Mesenchymal stem cell (in vitro differentiated cells and primary cell): Measurements from ENCODE around the gene SLC24A3.
"Not testable (repeated sequence)": the region's sequence is repeated elsewhere in the genome, so short reads cannot be mapped to it uniquely, and the experiment has no call there.

Source experiments
- DNase-seq: peaks from one replicate; pipeline ENCODE4 v3.0.0-alpha.2; 2013
- H2AFZ ChIP-seq: one replicate; pipeline ENCODE4 v1.6.1; 2013; ENCODE audit warnings: low read depth, mild to moderate bottlenecking, control low read depth, inconsistent platforms, low read length, moderate library complexity
- H2AK5ac ChIP-seq: 2 replicates; pipeline ENCODE4 v1.6.1; 2013; ENCODE audit warnings: low read length, moderate library complexity, mild to moderate bottlenecking, inconsistent platforms; ENCODE audit not compliant: severe bottlenecking
- H2BK120ac ChIP-seq: one replicate; pipeline ENCODE4 v1.6.1; 2013; ENCODE audit warnings: low read depth, mild to moderate bottlenecking, inconsistent platforms, low read length, moderate library complexity
- H2BK12ac ChIP-seq, 2 experiments: one replicate each; pipeline ENCODE4 v1.6.1; 2013; ENCODE audit warnings: inconsistent platforms in 2 of 2, low read length in 2 of 2, mild to moderate bottlenecking in 2 of 2, moderate library complexity in 2 of 2, control low read depth in 1 of 2
- H2BK15ac ChIP-seq: one replicate; pipeline ENCODE4 v1.6.1; 2013; ENCODE audit warnings: mild to moderate bottlenecking, low read depth, inconsistent platforms; ENCODE audit not compliant: poor library complexity, severe bottlenecking
- H2BK5ac ChIP-seq: 2 replicates; pipeline ENCODE4 v1.6.1; 2013; ENCODE audit warnings: low read depth, mild to moderate bottlenecking, low read length, control low read depth, inconsistent platforms; ENCODE audit not compliant: poor library complexity, severe bottlenecking
- H3K14ac ChIP-seq, 2 experiments: one replicate each; pipeline ENCODE4 v1.6.1; 2013; ENCODE audit warnings: inconsistent platforms in 2 of 2, low read length in 2 of 2, control low read depth in 1 of 2, mild to moderate bottlenecking in 1 of 2, moderate library complexity in 1 of 2
- H3K18ac ChIP-seq, 2 experiments: one replicate each; pipeline ENCODE4 v1.6.1; 2013; ENCODE audit warnings: inconsistent platforms in 2 of 2, low read length in 2 of 2, control low read depth in 1 of 2, low read depth in 1 of 2, mild to moderate bottlenecking in 1 of 2
- H3K23ac ChIP-seq, 2 experiments: one replicate each; pipeline ENCODE4 v1.6.1; 2013; ENCODE audit warnings: inconsistent platforms in 2 of 2, low read length in 2 of 2, mild to moderate bottlenecking in 2 of 2, moderate library complexity in 2 of 2, control low read depth in 1 of 2
- H3K27ac ChIP-seq: 2 replicates; pipeline ENCODE4 v1.5.1; 2013; ENCODE audit warnings: mild to moderate bottlenecking, moderate library complexity, low read length, control low read depth, inconsistent platforms; ENCODE audit not compliant: poor library complexity, severe bottlenecking
- H3K27me3 ChIP-seq, 2 experiments: 2 replicates each; pipeline versions ENCODE4 v1.6.1 to v1.7.0; 2013; ENCODE audit warnings: low read length in 2 of 2, mild to moderate bottlenecking in 2 of 2, moderate library complexity in 2 of 2, control low read depth in 1 of 2, inconsistent platforms in 1 of 2; ENCODE audit not compliant: control insufficient read depth in 1 of 2, insufficient read depth in 1 of 2
- H3K36me3 ChIP-seq, 2 experiments: 2 replicates each; pipeline versions ENCODE4 v1.6.1 to v1.7.0; 2013; ENCODE audit warnings: low read length in 2 of 2, control low read depth in 1 of 2, inconsistent platforms in 1 of 2, low read depth in 1 of 2, mild to moderate bottlenecking in 1 of 2; ENCODE audit not compliant: insufficient read depth in 2 of 2, control insufficient read depth in 1 of 2
- H3K4ac ChIP-seq, 2 experiments: one replicate each; pipeline ENCODE4 v1.6.1; 2013; ENCODE audit warnings: inconsistent platforms in 2 of 2, low read length in 2 of 2, mild to moderate bottlenecking in 2 of 2, moderate library complexity in 2 of 2, control low read depth in 1 of 2, low read depth in 1 of 2
- H3K4me1 ChIP-seq: 2 replicates; pipeline ENCODE4 v1.6.1; 2013; ENCODE audit warnings: low read depth, low read length, control low read depth; ENCODE audit not compliant: control insufficient read depth, insufficient read depth
- H3K4me2 ChIP-seq: 2 replicates; pipeline ENCODE4 v1.6.1; 2013; ENCODE audit warnings: low read length, mild to moderate bottlenecking, inconsistent platforms; ENCODE audit not compliant: poor library complexity, severe bottlenecking
- H3K4me3 ChIP-seq, 2 experiments: 2 replicates each; pipeline versions ENCODE4 v1.5.1 to v1.7.0; 2013; ENCODE audit warnings: low read length in 2 of 2, mild to moderate bottlenecking in 2 of 2, control low read depth in 1 of 2, low read depth in 1 of 2; ENCODE audit not compliant: insufficient read depth in 1 of 2
- H3K79me1 ChIP-seq: replicated peaks from 2 replicates; pipeline ENCODE4 v1.6.1; 2013; ENCODE audit warnings: mild to moderate bottlenecking, control low read depth, low read length, inconsistent platforms; ENCODE audit not compliant: poor library complexity, severe bottlenecking
- H3K9ac ChIP-seq: 2 replicates; pipeline ENCODE4 v1.7.0; 2013; ENCODE audit warnings: mild to moderate bottlenecking, low read length, moderate library complexity
- H3K9me3 ChIP-seq: 2 replicates; pipeline ENCODE4 v1.7.0; 2013; ENCODE audit warnings: mild to moderate bottlenecking, low read length; ENCODE audit not compliant: control insufficient read depth
- H4K8ac ChIP-seq: one replicate; pipeline ENCODE4 v1.6.1; 2013; ENCODE audit warnings: inconsistent platforms, mild to moderate bottlenecking, low read length, moderate library complexity
- H4K91ac ChIP-seq: one replicate; pipeline ENCODE4 v1.6.1; 2013; ENCODE audit warnings: mild to moderate bottlenecking, low read length, inconsistent platforms
- whole genome bisulfite sequencing: methylation state at CpG from one replicate; pipeline ENCODE4 v1.1.7; 2013; ENCODE audit warnings: mixed read lengths; 5-methylcytosine and 5-hydroxymethylcytosine counted together

SLC24A3 gene

DNA sequence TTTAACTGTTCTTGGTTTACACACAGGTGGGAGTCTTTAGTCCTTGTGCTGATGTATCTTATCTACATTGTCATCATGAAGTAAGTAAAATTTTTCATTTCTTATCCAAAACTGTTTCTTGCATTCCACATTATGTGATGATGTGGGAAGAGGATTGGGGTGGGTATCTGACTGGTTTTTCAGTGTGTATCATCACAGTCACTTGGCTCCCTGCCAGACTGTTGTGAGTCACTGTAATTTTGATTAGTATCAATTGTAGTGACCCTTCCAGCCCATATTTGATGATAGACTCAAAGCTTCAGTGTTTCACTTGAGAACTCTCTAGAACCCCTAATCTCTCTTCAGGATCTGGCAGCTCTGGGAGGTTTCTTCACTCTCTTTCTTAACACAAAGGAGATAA is 461.1 kb downstream of the SLC24A3 start:
- H3K14ac ChIP-seq = no peak overlapping the region
- no peaks in the 10 kb centered on the region for H3K79me1 ChIP-seq
- no peak overlapping the region for H2AFZ ChIP-seq
- H3K4me1 ChIP-seq = no peaks in the 10 kb centered on the region
- DNase-seq = no peak
- no peak overlapping the region for H3K27ac ChIP-seq
- no peak overlapping the region for H2BK12ac ChIP-seq
- H3K9ac ChIP-seq = no peak overlapping the region
- H3K23ac ChIP-seq = no peak overlapping the region
- H4K8ac ChIP-seq = no peak overlapping the region
- peaks cover 15 to 34% of the 10 kb centered on the region in 2 experiments for H3K27me3 ChIP-seq
- no peaks in the 10 kb centered on the region for H3K9me3 ChIP-seq
- no peak overlapping the region for H2BK15ac ChIP-seq
- no peaks in the 10 kb centered on the region for H3K36me3 ChIP-seq
- no peak overlapping the region for H2BK5ac ChIP-seq
- no peak overlapping the region for H3K4me2 ChIP-seq
- no peak overlapping the region for H2AK5ac ChIP-seq
- no peak overlapping the region for H3K4ac ChIP-seq
- H4K91ac ChIP-seq = no peak overlapping the region
- no peak overlapping the region for H3K4me3 ChIP-seq
- H3K18ac ChIP-seq = no peak overlapping the region
- no peak overlapping the region for H2BK120ac ChIP-seq

DNA sequence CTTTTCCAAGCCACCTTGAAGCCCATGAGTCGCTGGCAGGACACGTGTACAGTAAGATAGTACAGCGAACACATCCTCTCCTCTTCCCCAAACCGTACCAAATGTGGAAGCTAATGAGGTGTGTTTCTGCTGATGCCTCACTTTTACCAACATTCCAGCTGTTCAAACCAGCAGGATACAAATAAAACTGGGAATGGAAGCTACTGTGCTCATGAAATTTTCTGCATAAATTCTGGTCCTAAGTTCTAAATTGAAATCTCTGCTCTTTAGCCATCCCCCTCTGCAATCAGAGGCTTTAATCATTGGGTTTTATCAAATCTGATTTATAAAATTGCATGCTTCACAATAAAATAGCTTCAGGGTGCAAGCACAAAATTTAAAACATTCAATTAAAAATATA is 463.8 kb downstream of the SLC24A3 start:
- H3K4ac ChIP-seq = no peak overlapping the region
- H2BK12ac ChIP-seq = no peak overlapping the region
- H3K4me2 ChIP-seq = no peak overlapping the region
- H3K18ac ChIP-seq = no peak overlapping the region
- no peaks in the 10 kb centered on the region for H3K36me3 ChIP-seq
- no peak overlapping the region for H2AFZ ChIP-seq
- no peak overlapping the region for H3K27ac ChIP-seq
- H3K9me3 ChIP-seq = no peaks in the 10 kb centered on the region
- H3K27me3 ChIP-seq = peaks cover 11 to 23% of the 10 kb centered on the region in 2 experiments
- H3K23ac ChIP-seq = no peak overlapping the region
- H2BK120ac ChIP-seq = no peak overlapping the region
- no peak overlapping the region for H4K91ac ChIP-seq
- no peak overlapping the region for H4K8ac ChIP-seq
- H2AK5ac ChIP-seq = no peak overlapping the region
- WGBS = 80% methylated on average over 2 of the region's 4 CpGs
- H3K79me1 ChIP-seq = no peaks in the 10 kb centered on the region
- H3K4me3 ChIP-seq = no peak overlapping the region
- no peak for DNase-seq
- H3K4me1 ChIP-seq = no peaks in the 10 kb centered on the region
- H3K14ac ChIP-seq = no peak overlapping the region
- H2BK5ac ChIP-seq = no peak overlapping the region
- H3K9ac ChIP-seq = no peak overlapping the region
- H2BK15ac ChIP-seq = no peak overlapping the region

DNA sequence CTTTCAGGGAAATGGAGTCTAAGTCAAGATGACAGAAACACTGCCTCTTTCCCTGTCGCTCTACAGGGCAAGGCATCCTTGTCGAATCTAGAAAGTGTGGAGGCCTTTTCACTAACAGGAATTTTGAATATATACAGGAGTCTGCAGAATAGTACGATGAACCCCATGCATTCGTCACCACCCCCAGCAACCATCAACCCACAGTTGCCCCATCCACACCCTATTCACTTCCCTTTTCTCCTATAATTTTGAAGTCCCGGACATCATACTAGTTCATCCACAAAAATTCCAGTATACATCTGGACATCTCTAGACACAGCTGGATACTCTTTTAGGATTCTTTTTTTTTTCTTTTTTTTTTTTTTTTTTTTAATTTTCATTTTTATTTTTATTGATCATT is 464.9 kb downstream of the SLC24A3 start:
- Histone ChIP-seq H2BK5ac (no peak overlapping the region), H4K91ac (no peak overlapping the region), H3K18ac (no peak overlapping the region), H3K4me2 (no peak overlapping the region), H3K27ac (no peak overlapping the region), H3K4ac (no peak overlapping the region), H3K23ac (no peak overlapping the region), H3K9me3 (no peaks in the 10 kb centered on the region), H3K4me3 (no peak overlapping the region), H3K79me1 (no peaks in the 10 kb centered on the region), H2BK120ac (no peak overlapping the region), H2BK12ac (no peak overlapping the region), H3K36me3 (no peaks in the 10 kb centered on the region), H2AFZ (no peak overlapping the region), H3K27me3 (peaks cover 5 to 17% of the 10 kb centered on the region in 2 experiments), H3K4me1 (no peaks in the 10 kb centered on the region), H4K8ac (no peak overlapping the region), H3K14ac (no peak overlapping the region), H2AK5ac (no peak overlapping the region), H2BK15ac (no peak overlapping the region), H3K9ac (no peak overlapping the region)
- DNase-seq = no peak
- WGBS = 93% methylated on average over 5 of the region's 5 CpGs

DNA sequence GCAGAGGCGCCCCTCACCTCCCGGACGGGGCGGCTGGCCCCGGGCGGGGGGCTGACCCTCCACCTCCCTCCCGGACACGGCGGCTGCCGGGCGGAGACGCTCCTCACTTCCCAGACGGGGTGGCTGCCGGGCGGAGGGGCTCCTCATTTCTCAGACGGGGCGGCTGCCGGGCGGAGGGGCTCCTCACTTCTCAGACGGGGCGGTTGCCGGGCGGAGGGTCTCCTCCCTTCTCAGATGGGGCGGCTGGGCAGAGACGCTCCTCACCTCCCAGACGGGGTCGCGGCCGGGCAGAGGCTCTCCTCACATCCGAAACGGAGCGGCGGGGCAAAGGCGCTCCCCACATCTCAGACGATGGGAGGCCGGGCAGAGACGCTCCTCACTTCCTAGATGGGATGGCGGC is 466.1 kb downstream of the SLC24A3 start:
- H4K91ac ChIP-seq, H3K79me1 ChIP-seq, H2BK5ac ChIP-seq, DNase-seq, H3K9me3 ChIP-seq, H3K27ac ChIP-seq, H2BK120ac ChIP-seq, H3K4ac ChIP-seq, H2BK12ac ChIP-seq, H3K9ac ChIP-seq, H3K18ac ChIP-seq, H2AK5ac ChIP-seq, H4K8ac ChIP-seq, H3K4me3 ChIP-seq, H3K4me2 ChIP-seq, H3K36me3 ChIP-seq, H3K23ac ChIP-seq, H2BK15ac ChIP-seq, H3K4me1 ChIP-seq, H3K14ac ChIP-seq, H2AFZ ChIP-seq: not testable (repeated sequence)
- 95% methylated on average over 25 of the region's 38 CpGs for WGBS
- peaks cover 8 to 12% of the 10 kb centered on the region in 2 experiments for H3K27me3 ChIP-seq
